ENCODE measurements around the gene CDH6.

The CDH6 gene

GRCh38 chr5:31193591-31194467, at the start of gene CDH6:
Gene CDH6 (plus strand): TSS chr5:31193686. CDS start chr5:31267474, 73,788 bp downstream.
- peak; percentile 2 for DNase-seq

DNA sequence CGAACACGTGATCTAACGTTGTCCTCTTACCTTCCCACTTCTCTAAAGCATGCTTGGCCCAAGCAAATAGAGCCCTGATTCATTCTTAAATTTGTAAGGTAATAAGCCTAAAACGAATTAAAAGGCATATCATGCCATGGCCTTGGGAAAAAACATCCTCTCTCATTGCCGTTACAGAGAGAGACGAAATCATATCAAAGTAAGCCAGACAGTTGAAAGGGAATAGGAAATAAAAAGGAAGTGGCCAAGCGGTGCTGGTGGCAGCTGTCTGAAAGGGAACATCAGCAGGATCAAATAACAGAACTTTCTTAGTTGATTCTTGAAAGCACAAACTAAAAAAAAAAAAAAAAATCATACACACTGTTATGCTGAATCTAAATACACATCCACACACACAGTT, 49.1 kb upstream of the CDH6 start:
- DNase-seq = no peak

- DNase-seq = no peak
Measured at GRCh38 chr5:31148959-31149475, 44.5 kb upstream of the CDH6 start.

- DNase-seq = no peak
Measured at GRCh38 chr5:31153521-31153920, 40.0 kb upstream of the CDH6 start.

DNA sequence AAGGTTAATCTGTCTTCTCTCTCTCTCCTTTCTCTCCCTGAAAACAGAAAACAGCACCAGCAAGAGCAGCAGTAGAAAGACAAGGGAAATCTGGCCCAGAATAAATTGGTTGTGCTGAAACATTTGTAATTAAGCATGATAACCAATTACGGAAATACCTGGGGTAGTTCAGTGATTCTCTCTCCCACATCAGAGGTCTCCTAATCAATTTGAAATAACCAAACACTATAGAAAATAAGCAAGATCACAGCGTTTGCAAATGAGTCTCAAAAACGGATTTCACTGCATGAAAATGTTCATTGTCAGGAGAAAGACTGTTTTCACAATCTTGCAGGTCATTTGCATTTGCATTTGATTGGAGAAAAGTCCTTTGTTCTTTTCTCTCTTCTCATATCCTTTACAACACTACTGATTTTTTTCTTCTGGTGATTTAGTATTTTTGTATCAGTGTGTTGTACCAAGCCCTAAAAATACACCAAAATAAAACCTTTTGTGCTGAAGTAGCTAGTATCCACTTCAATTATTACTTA, 36.8 kb upstream of the CDH6 start:
- no peak for DNase-seq

DNA sequence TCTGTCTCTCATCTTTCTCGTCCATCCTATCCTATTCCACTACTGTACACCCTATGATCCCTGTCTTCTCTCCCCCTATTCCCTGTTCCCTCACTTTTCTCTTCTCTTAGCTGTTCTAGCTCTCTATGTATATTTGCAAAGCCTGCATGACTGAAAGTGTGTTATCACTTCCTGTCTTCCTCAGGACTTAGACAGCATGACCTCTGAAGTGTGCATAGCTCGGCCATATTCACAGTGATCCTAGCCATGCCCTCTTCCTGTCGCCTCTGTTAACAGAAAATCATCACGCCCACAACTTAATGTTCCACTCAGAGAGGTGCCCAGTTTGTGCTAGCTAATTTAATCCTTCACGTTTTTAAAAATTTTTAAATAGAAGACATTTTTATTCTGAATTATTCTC, 35.8 kb upstream of the CDH6 start:
- DNase-seq = no peak

- no peak for DNase-seq
Measured at GRCh38 chr5:31158686-31159085, 34.8 kb upstream of the CDH6 start.

GRCh38 chr5:31161781-31162181, 31.7 kb upstream of the CDH6 start:
- no peak for DNase-seq

DNA sequence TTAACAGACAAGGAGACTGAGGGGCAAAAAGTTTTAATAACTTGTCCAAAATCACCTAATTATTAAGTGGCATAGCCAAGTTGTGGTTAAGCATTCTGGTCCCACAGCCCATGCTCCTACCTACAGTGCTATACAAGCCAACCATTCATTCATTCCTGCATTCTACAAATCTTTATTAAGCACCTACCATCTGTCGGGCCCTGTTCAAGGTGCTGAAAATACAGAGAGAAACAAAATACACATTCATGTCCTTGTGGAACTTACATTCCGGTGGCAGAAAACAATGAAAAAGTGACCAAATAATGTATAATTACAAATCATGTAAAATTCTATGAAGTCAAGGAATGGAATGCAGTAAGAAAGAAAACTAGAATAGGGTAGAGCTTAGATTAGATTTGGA, 27.8 kb upstream of the CDH6 start:
- no peak for DNase-seq

- no peak for DNase-seq
Measured at GRCh38 chr5:31169379-31169778, 24.1 kb upstream of the CDH6 start.

DNA sequence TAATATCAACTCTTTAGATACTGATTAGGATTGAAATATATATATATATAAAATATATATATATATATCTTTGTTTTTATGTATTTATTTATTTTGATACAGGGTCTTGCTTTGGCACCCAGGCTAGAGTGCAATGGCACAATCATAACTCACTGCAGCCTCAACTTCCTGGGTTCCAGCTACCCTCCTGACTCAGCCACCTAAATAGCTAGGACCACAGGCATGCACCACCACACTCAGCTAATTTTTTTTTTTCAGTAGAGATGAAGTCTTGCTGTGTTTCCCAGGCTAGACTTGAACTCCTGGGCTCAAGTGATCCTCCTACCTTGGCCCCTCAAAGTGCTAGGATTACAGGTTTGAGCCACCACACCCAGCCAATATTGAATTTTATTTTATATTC, 20.6 kb upstream of the CDH6 start:
- no peak for DNase-seq

GRCh38 chr5:31173614-31174013, 19.9 kb upstream of the CDH6 start:
- DNase-seq = no peak

- DNase-seq = no peak
Measured at GRCh38 chr5:31181376-31181987, 12.0 kb upstream of the CDH6 start.

- no peak for DNase-seq
Measured at GRCh38 chr5:31182136-31182535, 11.3 kb upstream of the CDH6 start.

DNA sequence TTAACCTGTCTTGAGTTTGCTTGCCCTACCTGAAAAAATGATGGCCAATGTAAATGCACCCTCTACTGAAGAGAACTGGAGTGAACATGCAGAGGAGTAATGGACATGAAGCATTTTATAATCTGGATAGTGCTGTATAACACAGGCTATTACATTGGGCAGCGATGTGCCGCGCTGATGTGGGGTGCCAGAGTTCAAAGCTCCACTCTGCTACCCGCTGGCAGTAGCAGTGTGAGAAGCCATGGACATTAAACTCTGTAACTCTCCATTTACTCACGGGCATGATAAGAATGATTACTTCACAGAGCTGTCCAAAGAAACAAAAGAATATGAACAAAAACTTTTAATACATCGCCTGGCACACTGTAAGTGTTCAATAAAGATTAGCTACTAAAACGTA, 7.5 kb upstream of the CDH6 start:
- DNase-seq = no peak

GRCh38 chr5:31186672-31187267, 6.7 kb upstream of the CDH6 start:
- DNase-seq = peak; percentile 43

DNA sequence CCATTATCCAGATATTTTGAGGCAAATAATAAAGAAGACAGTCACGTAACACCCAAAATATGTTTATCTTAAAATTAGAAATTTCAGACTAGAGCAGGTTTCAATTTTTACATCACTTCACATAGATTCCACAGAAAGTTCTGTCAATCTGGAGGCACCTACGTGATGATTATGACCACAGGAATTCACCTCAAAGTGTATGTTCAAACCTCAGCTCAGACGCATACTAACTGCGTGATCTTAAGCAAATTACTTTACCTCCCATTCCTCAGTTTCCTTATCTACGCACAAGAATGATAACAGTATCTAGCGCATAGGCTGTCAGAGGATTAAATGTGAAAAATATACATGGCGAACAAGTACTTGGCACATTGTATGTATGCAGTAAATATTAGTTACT, 5.9 kb upstream of the CDH6 start:
- DNase-seq = no peak

GRCh38 chr5:31192442-31192841, 1.0 kb upstream of the CDH6 start:
- no peak for DNase-seq

GRCh38 chr5:31193116-31193515, 370 bp upstream of the CDH6 start:
- DNase-seq = no peak

- no peak for DNase-seq
Measured at GRCh38 chr5:31194468-31194813, 955 bp downstream of the CDH6 start.

GRCh38 chr5:31194892-31195555, 1.5 kb downstream of the CDH6 start:
- DNase-seq = no peak

DNA sequence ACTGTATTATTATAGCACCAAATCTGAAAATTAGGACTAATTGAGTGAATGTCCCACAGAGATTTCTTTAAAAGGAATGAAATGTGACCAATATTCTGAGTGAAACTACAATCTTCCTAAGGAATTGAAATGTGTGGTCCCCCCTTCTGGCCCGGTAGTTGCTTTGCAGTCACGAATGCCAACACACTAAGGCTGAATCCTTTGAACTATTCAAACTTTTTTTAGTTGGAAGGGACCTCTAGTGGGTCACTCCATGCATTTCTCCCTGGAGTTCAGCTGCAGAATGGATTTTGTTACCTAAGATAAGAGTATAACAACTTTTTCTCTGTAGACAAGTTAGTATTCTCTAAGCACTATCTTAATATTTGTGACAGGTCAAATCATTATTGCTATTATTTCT, 2.8 kb downstream of the CDH6 start:
- peak; percentile 2 for DNase-seq

DNA sequence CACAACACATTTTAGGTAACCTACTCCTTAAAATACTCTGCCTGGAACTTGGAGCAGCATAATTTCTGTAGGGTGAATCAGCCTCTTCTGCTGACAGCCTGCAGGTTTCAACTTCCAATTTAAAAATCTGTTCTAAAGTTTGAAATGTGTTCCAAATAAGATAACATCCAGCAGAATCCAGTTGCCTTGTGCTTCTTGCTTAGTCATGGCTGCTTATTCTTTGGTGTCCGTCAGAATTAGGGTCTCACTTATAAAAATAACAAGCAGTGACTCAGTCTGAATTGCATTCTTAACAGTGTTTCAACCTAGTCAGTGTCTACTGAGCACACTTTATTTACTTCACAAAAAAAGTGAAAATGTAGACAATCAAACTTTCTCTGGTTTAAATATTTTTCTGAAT, 3.7 kb downstream of the CDH6 start:
- peak; percentile 48 for DNase-seq
